ENCODE results near the gene IMP3.

DNA sequence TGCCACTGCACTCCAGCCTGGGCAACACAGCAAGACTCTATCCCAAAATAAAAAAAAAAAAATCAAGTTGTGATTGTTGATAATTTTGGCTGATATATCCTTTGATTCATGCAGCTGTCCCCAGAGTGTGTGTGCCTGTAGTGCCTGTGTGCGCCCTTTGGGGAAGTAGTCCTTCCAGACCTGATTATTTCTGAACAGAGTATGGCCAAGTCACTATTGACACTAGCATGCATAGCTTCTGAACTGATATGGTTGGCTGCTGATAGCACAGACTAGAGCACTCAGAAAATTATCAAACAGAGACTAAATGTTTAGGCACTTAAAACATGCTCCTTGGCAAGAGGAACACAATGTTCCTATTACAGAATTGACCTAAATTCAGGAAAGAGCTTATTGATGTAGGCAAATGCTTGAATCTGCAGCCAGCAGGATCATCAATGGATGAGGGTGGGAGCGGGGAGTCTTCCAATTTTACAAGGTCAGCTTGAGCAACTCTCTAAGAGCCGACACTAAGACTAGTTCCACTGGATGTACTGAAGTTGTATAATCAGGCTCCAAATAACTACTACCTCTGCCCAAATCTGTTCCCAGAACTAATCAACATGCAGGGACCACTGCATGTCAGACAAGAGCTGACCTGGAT lies 43.2 kb downstream of the IMP3 start:
- TF ChIP-seq CTCF (IDR thresholded peaks at IDR 0.05 in 2 of 3, conservative IDR thresholded peaks at IDR 0.05 in 1 of 3; ENCODE audit: borderline replicate concordance in 1 of 3, insufficient read depth in 1 of 3, low read depth in 2 of 3, low read length in 2 of 3) (no peak), POLR2A (IDR thresholded peaks at IDR 0.05; ENCODE audit: borderline replicate concordance, extremely low read depth, insufficient read depth, insufficient read length) (no peak), EZH2 (IDR thresholded peaks at IDR 0.05) (no peak), SRF (IDR thresholded peaks at IDR 0.05; ENCODE audit: low read depth) (no peak), ZFX (IDR thresholded peaks at IDR 0.05) (no peak), EGR1 (IDR thresholded peaks at IDR 0.05; ENCODE audit: low read depth) (no peak), RAD21 (IDR thresholded peaks at IDR 0.05; ENCODE audit: low read depth) (no peak), MAX (IDR thresholded peaks at IDR 0.05) (no peak), POLR2AphosphoS5 (IDR thresholded peaks at IDR 0.05; ENCODE audit: low read depth, low read length) (no peak), ATF3 (IDR thresholded peaks at IDR 0.05) (no peak), TCF7L2 (IDR thresholded peaks at IDR 0.05; ENCODE audit: borderline replicate concordance, extremely low read depth, insufficient read depth, insufficient read length) (no peak), ZNF274 (IDR thresholded peaks at IDR 0.05; ENCODE audit: low read depth, low read length) (no peak)
- TF ChIP-seq, protein P1, sequence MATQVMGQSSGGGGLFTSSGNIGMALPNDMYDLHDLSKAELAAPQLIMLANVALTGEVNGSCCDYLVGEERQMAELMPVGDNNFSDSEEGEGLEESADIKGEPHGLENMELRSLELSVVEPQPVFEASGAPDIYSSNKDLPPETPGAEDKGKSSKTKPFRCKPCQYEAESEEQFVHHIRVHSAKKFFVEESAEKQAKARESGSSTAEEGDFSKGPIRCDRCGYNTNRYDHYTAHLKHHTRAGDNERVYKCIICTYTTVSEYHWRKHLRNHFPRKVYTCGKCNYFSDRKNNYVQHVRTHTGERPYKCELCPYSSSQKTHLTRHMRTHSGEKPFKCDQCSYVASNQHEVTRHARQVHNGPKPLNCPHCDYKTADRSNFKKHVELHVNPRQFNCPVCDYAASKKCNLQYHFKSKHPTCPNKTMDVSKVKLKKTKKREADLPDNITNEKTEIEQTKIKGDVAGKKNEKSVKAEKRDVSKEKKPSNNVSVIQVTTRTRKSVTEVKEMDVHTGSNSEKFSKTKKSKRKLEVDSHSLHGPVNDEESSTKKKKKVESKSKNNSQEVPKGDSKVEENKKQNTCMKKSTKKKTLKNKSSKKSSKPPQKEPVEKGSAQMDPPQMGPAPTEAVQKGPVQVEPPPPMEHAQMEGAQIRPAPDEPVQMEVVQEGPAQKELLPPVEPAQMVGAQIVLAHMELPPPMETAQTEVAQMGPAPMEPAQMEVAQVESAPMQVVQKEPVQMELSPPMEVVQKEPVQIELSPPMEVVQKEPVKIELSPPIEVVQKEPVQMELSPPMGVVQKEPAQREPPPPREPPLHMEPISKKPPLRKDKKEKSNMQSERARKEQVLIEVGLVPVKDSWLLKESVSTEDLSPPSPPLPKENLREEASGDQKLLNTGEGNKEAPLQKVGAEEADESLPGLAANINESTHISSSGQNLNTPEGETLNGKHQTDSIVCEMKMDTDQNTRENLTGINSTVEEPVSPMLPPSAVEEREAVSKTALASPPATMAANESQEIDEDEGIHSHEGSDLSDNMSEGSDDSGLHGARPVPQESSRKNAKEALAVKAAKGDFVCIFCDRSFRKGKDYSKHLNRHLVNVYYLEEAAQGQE (IDR thresholded peaks at IDR 0.05; ENCODE audit: low read depth): no peak

Data from HCT116 (cell line).